Peyer's patch (tissue), 4 donors: ENCODE data around the gene SLC25A29. TPM values are rescaled to one million over a fixed set of nuclear protein-coding genes. Genes with fewer than 3 reads are reported as not detected.

Experiments
- DNase-seq, 3 donors: peaks; one replicate each; pipeline ENCODE4 v3.0.0-alpha.2; 2017 to 2019
- H3K27ac ChIP-seq, 4 donors: fragments of 200-600 bp; sonication (generic); one replicate each; pipeline ENCODE4 v1.5.1; 2016 to 2019
- H3K27me3 ChIP-seq, 2 donors: fragments of 200-600 bp; sonication (generic); one replicate each; pipeline ENCODE4 v1.5.1; 2019
- H3K36me3 ChIP-seq, 3 donors: fragments of 200-600 bp; sonication (generic); one replicate each; pipeline ENCODE4 v1.5.1; 2016 to 2019
- H3K4me1 ChIP-seq, 4 donors: fragments of 200-600 bp; sonication (generic); one replicate each; pipeline ENCODE4 v1.5.1; 2016 to 2019
- H3K4me3 ChIP-seq, 4 donors: fragments of 200-600 bp; sonication (generic); 1 replicate in 3 of 4; 2 replicates in 1 of 4; pipeline ENCODE4 v1.5.1; 2016 to 2019; ENCODE audit warnings: mild to moderate bottlenecking in 1 of 4
- H3K9me3 ChIP-seq, 4 donors: fragments of 200-600 bp; sonication (generic); one replicate each; pipeline ENCODE4 v1.5.1; 2016 to 2019; ENCODE audit warnings: mild to moderate bottlenecking in 1 of 4
- POLR2A ChIP-seq, 2 donors: fragments of 450-650 bp; IDR thresholded peaks; one replicate each; pipeline ENCODE4 v1.5.1; 2017; ENCODE audit warnings: antibody characterized with exemption in 2 of 2, mild to moderate bottlenecking in 2 of 2, moderate library complexity in 2 of 2
- total RNA-seq, 4 donors: library from RNA; depleted of rRNA; stranded (reverse); fragments of >200 nt; gene quantifications; one replicate each; pipeline ENCODE4 v1.1.0, GENCODE V29; 2016
- TF ChIP-seq, protein P1 (sequence below), 6 experiments: fragments of 450-650 bp in 4 of 6; fragments of 200-600 bp in 2 of 6; sonication (generic) in 1 of 6; IDR thresholded peaks; one replicate each; pipeline ENCODE4 v1.5.1; 2017 to 2019; ENCODE audit warnings: antibody characterized with exemption in 6 of 6, mild to moderate bottlenecking in 3 of 6, moderate library complexity in 1 of 6

The SLC25A29 gene
- total RNA-seq, 4 donors from 2014 or later = 11.0 to 74.5 (median 32.0) TPM

DNA sequence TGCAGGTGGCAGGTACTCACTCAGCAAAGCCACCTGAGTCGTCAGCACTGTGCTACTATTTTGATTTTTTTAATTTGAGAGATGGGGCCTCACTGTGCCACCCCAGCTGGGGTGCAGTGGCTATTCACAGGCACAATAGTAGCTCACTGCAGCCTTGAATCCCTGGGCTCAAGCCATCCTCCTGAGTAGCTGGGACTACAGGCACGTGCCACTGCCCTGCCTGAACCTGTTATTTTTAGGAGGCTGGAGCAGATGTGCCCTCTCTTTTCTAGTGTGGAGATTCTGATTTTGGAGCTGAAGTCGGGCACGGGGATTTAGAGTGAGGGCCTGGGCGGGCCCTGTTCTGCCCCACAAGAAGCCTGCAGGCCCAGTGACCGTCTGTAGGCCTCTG is 34.2 kb upstream of the SLC25A29 start:
- H3K27me3 ChIP-seq = no peaks in the 10 kb centered on the region
- peaks cover 0 to 16% (median 4%) of the 10 kb centered on the region in 4 donors for H3K4me1 ChIP-seq
- TF ChIP-seq POLR2A (IDR thresholded peaks at IDR 0.05) = no peak
- TF ChIP-seq, protein P1, sequence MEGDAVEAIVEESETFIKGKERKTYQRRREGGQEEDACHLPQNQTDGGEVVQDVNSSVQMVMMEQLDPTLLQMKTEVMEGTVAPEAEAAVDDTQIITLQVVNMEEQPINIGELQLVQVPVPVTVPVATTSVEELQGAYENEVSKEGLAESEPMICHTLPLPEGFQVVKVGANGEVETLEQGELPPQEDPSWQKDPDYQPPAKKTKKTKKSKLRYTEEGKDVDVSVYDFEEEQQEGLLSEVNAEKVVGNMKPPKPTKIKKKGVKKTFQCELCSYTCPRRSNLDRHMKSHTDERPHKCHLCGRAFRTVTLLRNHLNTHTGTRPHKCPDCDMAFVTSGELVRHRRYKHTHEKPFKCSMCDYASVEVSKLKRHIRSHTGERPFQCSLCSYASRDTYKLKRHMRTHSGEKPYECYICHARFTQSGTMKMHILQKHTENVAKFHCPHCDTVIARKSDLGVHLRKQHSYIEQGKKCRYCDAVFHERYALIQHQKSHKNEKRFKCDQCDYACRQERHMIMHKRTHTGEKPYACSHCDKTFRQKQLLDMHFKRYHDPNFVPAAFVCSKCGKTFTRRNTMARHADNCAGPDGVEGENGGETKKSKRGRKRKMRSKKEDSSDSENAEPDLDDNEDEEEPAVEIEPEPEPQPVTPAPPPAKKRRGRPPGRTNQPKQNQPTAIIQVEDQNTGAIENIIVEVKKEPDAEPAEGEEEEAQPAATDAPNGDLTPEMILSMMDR (IDR thresholded peaks at IDR 0.05) = no peak
- H3K4me3 ChIP-seq = no peak overlapping the region
- no peak for DNase-seq
- peaks cover 0 to 32% (median 0%) of the 10 kb centered on the region in 3 donors for H3K36me3 ChIP-seq
- H3K27ac ChIP-seq = peak overlapping the region in 2 of 4 donors; percentile 21 to 79
- H3K9me3 ChIP-seq = no peaks in the 10 kb centered on the region

GRCh38 chr14:100339766-100340422 is 33.6 kb upstream of the SLC25A29 start:
- H3K27ac ChIP-seq = peak overlapping the region in 1 of 4 donors; percentile 21
- H3K4me3 ChIP-seq = no peak overlapping the region
- peaks cover 0 to 32% (median 0%) of the 10 kb centered on the region in 3 donors for H3K36me3 ChIP-seq
- TF ChIP-seq POLR2A (IDR thresholded peaks at IDR 0.05) = no peak
- DNase-seq = peak in 1 of 3 donors; percentile 8
- H3K9me3 ChIP-seq = no peaks in the 10 kb centered on the region
- peaks cover 0 to 16% (median 4%) of the 10 kb centered on the region in 4 donors for H3K4me1 ChIP-seq
- H3K27me3 ChIP-seq = no peaks in the 10 kb centered on the region

GRCh38 chr14:100336618-100337530 is 30.6 kb upstream of the SLC25A29 start:
- Histone ChIP-seq H3K4me1 (peaks cover 0 to 11% (median 4%) of the 10 kb centered on the region in 4 donors), H3K36me3 (peaks cover 0 to 42% (median 0%) of the 10 kb centered on the region in 3 donors)

GRCh38 chr14:100334904-100335303 is 28.7 kb upstream of the SLC25A29 start:
- TF ChIP-seq, protein P1 (IDR thresholded peaks at IDR 0.05) = no peak
- TF ChIP-seq POLR2A (IDR thresholded peaks at IDR 0.05) = no peak
- Histone ChIP-seq H3K9me3 (no peaks in the 10 kb centered on the region), H3K27ac (no peak overlapping the region), H3K36me3 (peaks cover 0 to 36% (median 0%) of the 10 kb centered on the region in 3 donors), H3K4me1 (no peaks in the 10 kb centered on the region), H3K4me3 (no peak overlapping the region), H3K27me3 (no peaks in the 10 kb centered on the region)
- peak in 2 of 3 donors; percentile 35 to 40 for DNase-seq

More at GRCh38 chr14:100336618-100337530, 30.6 kb upstream of the SLC25A29 start:
- TF ChIP-seq, protein P1 (IDR thresholded peaks at IDR 0.05) = no peak
- TF ChIP-seq POLR2A (IDR thresholded peaks at IDR 0.05) = no peak
- no peaks in the 10 kb centered on the region for H3K27me3 ChIP-seq
- no peak overlapping the region for H3K4me3 ChIP-seq
- DNase-seq = peak in 1 of 3 donors; percentile 32
- no peak overlapping the region for H3K27ac ChIP-seq
- no peaks in the 10 kb centered on the region for H3K9me3 ChIP-seq

DNA sequence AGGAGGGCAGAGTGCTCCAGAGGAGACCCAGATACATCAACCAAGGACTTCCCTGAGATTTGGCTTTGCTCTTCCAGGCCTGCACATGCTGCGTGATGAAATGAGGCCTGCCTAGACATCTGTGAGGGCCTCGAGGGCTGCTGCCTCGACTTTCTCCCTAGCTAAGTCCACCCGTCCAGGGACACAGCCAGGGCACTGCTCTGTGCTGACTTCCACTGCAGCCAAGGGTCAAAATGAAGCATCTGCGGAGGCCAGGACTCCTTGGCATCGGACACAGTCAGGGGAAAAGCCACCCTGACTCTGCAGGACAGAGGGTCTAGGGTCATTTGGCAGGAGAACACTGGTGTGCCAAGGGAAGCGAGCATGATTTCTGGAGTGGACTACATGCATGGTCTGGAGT is 27.6 kb upstream of the SLC25A29 start:
- Histone ChIP-seq H3K4me3 (no peak overlapping the region), H3K9me3 (no peaks in the 10 kb centered on the region), H3K4me1 (no peaks in the 10 kb centered on the region), H3K27ac (no peak overlapping the region), H3K36me3 (peaks cover 0 to 32% (median 0%) of the 10 kb centered on the region in 3 donors), H3K27me3 (no peaks in the 10 kb centered on the region)
- TF ChIP-seq POLR2A (IDR thresholded peaks at IDR 0.05) = no peak
- TF ChIP-seq, protein P1 (IDR thresholded peaks at IDR 0.05) = no peak
- DNase-seq = no peak
